GM20431 (cell line): ENCODE measurements around the gene CNTRL.

Experiments
- in situ Hi-C: fragments of 300-500 bp; cut with MseI, MboI; formaldehyde crosslinking; loops from one replicate; pipeline ENCODE4 v1.15.0; 2020; ENCODE audit warnings: low sequenced_read_pairs; ENCODE audit not compliant: unreplicated experiment

Gene CNTRL

DNA sequence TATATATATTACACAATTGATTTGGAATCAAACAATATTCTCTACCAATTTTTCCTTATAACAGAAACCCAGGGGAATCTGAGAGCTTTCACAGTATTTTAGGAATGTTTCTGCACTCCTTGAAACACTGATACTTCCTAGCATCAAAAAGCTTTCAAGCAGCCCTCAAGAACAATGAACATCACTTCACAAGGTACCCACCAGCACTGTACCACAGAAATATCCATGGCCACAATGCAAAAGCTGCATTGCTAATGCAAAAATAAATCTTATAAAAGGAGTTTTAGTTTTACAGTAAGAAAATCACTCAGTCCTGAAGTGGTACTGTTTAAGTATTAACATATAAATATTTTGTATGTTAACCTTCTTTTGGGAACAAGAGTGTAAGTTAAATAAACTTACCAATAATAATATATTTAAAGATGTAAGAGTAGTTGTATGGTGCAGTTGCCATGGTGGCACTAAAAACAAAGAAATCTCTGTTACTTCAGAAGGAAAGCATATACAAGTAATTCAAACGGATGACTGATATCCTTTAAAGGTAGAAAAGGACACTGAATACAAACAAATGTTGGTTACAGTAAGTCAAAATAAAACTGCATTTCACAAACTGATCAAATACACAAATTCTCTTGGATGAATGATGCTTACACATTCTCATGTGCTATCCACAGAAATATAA, 118.3 kb downstream of the CNTRL start:
- in situ Hi-C loops: no loop called here

GRCh38 chr9:121194730-121195129, 120.0 kb downstream of the CNTRL start:
- in situ Hi-C loops: no loop called here

GRCh38 chr9:121196389-121196788, 121.6 kb downstream of the CNTRL start:
- in situ Hi-C loops: no loop called here

DNA sequence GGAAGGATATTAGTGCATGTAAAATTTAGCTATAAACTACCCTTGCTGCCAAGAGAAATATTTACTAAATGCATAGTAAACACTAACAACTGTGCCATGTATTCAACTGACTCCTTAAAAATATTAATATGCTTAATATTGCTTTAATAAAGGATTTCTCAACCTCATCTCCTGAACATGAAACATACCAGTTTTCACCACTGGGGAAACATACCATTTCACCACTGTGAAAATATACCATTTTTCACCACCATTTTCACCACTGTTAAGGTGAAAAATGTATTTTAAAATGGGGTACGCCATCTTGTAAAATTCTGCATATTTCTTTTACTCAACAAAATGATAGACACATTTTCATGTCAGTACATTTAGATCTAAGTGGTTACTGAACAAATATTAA, 122.4 kb downstream of the CNTRL start:
- in situ Hi-C loops: no loop called here

DNA sequence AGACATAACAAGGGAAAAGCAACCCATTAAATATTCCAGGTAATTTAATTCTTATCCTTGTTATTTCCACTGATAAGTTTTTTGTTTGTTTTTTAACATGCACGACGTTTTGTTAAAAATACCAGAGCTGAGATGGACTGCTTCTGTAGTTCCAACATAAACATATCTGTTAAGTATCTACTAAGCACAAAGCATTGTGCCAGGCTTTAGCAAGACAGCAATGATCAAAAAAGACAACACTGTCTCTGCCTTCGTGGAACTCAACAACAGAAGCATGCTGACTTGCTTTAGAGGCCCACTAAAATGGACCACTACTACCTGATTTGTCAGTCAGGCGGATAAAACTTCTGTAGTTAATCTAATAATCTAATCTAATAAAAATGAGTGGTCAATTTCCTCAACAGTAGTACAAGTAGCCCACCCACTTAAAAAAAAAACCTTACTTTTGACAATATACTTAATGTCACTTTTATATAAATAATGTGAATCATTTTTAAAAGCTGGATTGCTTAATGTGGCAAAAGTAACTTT, 123.8 kb downstream of the CNTRL start:
- in situ Hi-C loops: no loop called here

- in situ Hi-C loops: no loop called here
These were observed 125.2 kb downstream of the CNTRL start for GRCh38 chr9:121199921-121200320.

DNA sequence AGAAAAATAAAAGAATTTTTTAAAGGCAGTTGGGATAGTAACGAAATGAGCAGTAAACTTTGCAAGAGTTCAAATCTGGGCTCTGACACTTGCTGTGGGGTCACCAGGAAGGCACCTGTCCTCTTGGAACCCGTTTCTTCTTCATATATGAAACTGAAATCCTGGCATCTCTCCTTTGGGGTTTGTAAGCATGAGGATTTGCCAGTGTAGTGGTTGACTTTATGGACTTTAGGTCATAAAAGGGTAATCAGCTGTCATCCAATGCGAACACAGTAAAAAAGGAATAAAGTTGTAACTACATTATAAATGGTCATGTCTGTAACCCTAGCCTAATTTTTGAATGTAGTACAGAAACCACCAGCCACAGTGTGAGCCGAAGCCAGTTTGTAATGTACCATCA, 125.6 kb downstream of the CNTRL start:
- in situ Hi-C loops: no loop called here

- in situ Hi-C loops: no loop called here
These were observed 126.4 kb downstream of the CNTRL start for GRCh38 chr9:121201045-121201737.

- in situ Hi-C loops: no loop called here
These were observed 127.2 kb downstream of the CNTRL start, which contains the start of gene RAB14 for GRCh38 chr9:121201738-121202533. RAB14 (minus strand) TSS chr9:121201869; CDS start chr9:121193412, 8,457 bp downstream.

GRCh38 chr9:121204121-121204520, 129.4 kb downstream of the CNTRL start:
- in situ Hi-C loops: no loop called here

DNA sequence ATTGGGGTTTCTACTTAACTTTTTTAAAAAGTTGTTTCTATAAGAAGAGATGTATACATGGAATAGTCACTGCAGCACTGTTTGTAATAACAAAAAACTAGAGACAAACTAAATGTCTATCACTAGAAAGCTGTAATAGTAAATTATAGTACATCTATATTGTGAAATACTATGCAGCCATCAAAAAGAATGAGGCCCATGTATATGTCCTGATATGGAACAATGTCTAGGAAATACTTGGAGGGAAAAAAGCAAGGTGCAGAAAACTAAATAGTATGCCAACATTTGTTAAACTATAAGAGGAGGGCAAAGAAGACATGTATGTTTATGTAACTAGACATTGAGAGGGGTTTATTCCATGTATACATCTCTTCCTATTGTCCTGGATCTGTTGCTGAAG, 129.9 kb downstream of the CNTRL start:
- in situ Hi-C loops: no loop called here

DNA sequence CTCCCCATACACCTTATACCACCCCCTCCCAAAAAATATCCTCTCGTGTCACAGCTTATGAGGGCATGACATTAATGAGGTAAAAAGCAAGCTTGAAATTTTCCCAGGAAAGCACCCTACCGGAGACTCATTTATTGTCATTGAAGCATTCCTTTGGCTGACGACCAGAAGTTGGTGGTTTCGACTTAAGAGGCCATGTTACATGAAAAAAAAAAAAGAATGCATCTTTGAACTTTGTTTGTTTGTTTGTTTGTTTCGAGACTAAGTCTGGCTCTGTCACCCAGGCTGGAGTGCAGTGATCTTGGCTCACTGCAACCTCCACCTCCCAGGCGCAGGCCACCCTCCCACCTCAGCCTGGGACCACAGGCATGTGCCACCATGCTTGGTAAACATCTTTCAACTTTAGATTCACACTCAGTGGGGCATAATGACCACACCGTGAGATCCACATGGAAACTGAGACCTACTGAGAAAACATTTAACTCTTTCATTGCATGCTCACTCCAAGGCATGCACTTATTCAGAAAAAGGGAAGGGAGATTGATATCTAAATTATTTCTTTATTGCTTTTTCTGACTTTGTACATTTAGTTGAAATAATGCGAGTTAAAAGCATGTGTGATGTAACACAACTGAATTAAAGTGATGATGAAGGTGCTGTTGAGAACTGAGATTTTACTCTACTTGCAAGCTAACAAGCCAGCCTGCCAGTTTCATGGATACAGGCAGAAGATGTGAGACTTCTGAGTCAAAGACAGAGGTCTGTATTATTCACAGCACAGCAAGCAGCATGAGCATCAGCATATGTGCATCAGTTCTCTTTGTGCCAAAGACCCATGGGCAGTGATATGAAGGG, 132.0 kb downstream of the CNTRL start:
- in situ Hi-C loops: no loop called here

- in situ Hi-C loops: no loop called here
These were observed 132.7 kb downstream of the CNTRL start for GRCh38 chr9:121207371-121207940.

DNA sequence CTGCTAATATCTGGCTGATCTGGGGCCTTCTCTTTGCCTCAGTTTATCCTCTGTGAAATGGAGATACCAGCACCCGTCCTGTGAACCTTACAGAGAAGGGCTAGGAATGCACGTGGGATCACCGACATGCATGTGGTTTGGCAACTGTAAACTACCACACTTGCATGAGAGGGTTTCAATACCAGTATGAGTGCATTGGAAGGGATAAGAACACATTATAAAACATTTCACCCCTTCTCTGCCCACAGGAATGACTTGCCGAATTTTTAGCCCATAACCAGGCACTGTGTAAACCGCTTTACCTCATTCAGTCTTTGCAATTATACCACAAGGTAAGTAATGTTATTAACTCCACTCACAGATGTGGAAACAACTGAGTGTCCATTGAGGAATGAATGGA, 135.8 kb downstream of the CNTRL start:
- in situ Hi-C loops: no loop called here

DNA sequence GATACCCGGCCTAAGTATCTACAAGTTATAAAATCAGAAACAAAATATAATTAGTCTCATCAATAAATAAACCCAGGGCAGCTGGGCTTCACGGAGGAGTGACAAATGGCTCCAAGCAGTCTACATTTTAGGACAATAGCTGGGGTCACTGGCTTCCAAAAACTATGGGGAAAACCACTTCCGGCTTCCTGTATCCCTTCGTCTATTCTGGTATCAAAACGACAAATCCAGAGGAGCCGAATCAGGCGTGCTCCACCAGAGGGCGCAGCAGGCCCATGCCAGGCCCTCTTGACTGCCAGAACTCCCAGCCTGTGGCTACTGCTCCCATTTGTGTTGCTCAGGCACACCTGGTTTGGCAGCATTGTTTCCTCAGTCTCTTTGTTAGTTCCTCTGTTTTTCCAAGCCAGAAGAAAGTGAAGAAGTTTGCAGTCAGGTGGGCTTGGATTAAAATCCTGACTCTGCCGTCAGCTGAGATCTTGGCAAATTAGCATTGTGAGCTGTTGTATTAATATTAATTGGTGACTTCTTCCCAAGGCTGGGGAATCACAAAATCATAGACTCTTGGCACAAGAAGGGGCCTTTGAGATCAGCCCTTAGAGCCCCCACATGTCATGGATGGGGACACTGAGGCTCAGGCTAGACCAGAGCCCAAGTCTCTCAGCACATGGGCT, 138.5 kb downstream of the CNTRL start:
- in situ Hi-C loops: no loop called here

GRCh38 chr9:121214005-121214404, 139.2 kb downstream of the CNTRL start:
- in situ Hi-C loops: no loop called here

- in situ Hi-C loops: no loop called here
These were observed 141.6 kb downstream of the CNTRL start for GRCh38 chr9:121216271-121216805.

DNA sequence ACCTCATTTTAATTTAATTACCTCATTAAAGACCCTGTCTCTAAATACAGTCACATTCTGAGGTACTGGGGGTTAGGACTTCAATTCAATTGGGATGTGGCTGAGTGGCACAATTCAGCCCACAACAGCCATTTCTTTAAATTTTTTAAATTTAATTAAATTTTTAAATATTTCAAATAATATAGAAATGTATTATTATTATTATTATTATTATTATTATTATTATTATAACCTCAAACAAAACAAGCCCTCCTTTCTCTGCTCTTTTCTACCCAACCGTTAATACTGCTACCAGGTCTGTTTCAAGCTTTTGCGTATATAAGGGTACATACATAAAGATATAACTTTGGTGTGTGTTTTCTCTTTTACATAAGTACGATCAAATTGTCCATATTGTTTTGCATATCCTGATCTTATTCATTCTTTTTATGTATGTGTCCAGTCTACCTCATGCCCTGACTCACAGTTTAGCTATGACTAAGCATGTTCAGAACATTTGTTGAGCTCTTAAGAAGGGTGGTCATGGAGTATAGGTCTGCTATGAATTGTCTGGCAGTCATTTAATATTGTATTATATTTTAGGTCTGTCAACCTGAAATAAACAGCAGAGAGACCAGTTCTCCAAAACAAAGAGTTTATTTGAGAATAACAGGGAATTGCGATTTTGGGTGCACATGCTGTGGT, 143.0 kb downstream of the CNTRL start:
- in situ Hi-C loops: no loop called here
